Loucy (cell line): ENCODE data around the gene FGF12.

Source experiments
- H2AFZ ChIP-seq: fragments of 200-600 bp; sonication (generic); 2 replicates; pipeline ENCODE4 v1.6.0; 2016; ENCODE audit warnings: antibody characterized with exemption, mild to moderate bottlenecking, low read length, moderate library complexity
- H3F3A ChIP-seq: fragments of 200-600 bp; 2 replicates; pipeline ENCODE4 v1.6.0; 2016; ENCODE audit warnings: antibody characterized with exemption, low read depth, mild to moderate bottlenecking
- H3K27me3 ChIP-seq: fragments of 200-600 bp; sonication (generic); 2 replicates; pipeline ENCODE4 v1.6.1; 2014; ENCODE audit warnings: low read length, mild to moderate bottlenecking; ENCODE audit not compliant: insufficient read depth, poor library complexity, severe bottlenecking
- H3K36me3 ChIP-seq: fragments of 200-600 bp; sonication (generic); 2 replicates; pipeline ENCODE4 v1.6.1; 2016; ENCODE audit warnings: low read length; ENCODE audit not compliant: insufficient read depth
- H3K4me1 ChIP-seq: fragments of 200-600 bp; sonication (generic); 2 replicates; pipeline ENCODE4 v1.5.1; 2014; ENCODE audit warnings: low read length, mild to moderate bottlenecking; ENCODE audit not compliant: insufficient read depth, poor library complexity, severe bottlenecking
- H3K4me2 ChIP-seq: fragments of 200-600 bp; sonication (generic); 2 replicates; pipeline ENCODE4 v1.6.0; 2014; ENCODE audit warnings: antibody characterized with exemption, low read length, low read depth, mild to moderate bottlenecking; ENCODE audit not compliant: poor library complexity, severe bottlenecking
- H3K4me3 ChIP-seq: fragments of 200-600 bp; sonication (generic); 2 replicates; pipeline ENCODE4 v1.5.1; 2014; ENCODE audit warnings: low read length, mild to moderate bottlenecking, mixed read lengths; ENCODE audit not compliant: poor library complexity, severe bottlenecking
- H3K79me2 ChIP-seq: fragments of 200-600 bp; sonication (generic); 2 replicates; pipeline ENCODE4 v1.6.1; 2014; ENCODE audit warnings: low read length; ENCODE audit not compliant: insufficient read depth
- H3K9ac ChIP-seq: fragments of 200-600 bp; sonication (generic); 2 replicates; pipeline ENCODE4 v1.6.0; 2014; ENCODE audit warnings: mild to moderate bottlenecking, low read depth, low read length, moderate library complexity; ENCODE audit not compliant: poor library complexity, severe bottlenecking
- H3K9me2 ChIP-seq: fragments of 200-600 bp; sonication (generic); replicated peaks from 2 replicates; pipeline ENCODE4 v1.6.1; 2016; ENCODE audit warnings: low read depth, low read length, mixed read lengths
- H3K9me3 ChIP-seq: fragments of 200-600 bp; sonication (generic); 2 replicates; pipeline ENCODE4 v1.6.1; 2014; ENCODE audit warnings: mild to moderate bottlenecking, antibody characterized with exemption, low read length, low read depth; ENCODE audit not compliant: insufficient read depth
- H4K20me1 ChIP-seq: fragments of 200-600 bp; sonication (generic); 2 replicates; pipeline ENCODE4 v1.6.0; 2014; ENCODE audit warnings: antibody characterized with exemption, low read length, mild to moderate bottlenecking; ENCODE audit not compliant: insufficient read depth, poor library complexity, severe bottlenecking
- CTCF ChIP-seq: fragments of 200-600 bp; sonication (generic); conservative IDR thresholded peaks from 2 replicates; pipeline ENCODE4 v1.5.1; 2014; ENCODE audit warnings: mild to moderate bottlenecking, antibody characterized with exemption, low read length
- EZH2phosphoT487 ChIP-seq: fragments of 200-600 bp; IDR thresholded peaks from 2 replicates; pipeline ENCODE4 v1.6.1; 2018; ENCODE audit warnings: antibody characterized with exemption, mild to moderate bottlenecking, moderate library complexity, borderline replicate concordance

The FGF12 gene

GRCh38 chr3:192737506-192737905 is 10.2 kb upstream of the FGF12 start:
- H2AFZ ChIP-seq, result no peak overlapping the region
- TF ChIP-seq EZH2phosphoT487 (no peak), CTCF (no peak)
- H3K4me1 ChIP-seq, result no peaks in the 10 kb centered on the region
- H3F3A ChIP-seq, result no peaks in the 10 kb centered on the region
- no peak overlapping the region for H3K9ac ChIP-seq
- H3K27me3 ChIP-seq, result no peaks in the 10 kb centered on the region
- no peaks in the 10 kb centered on the region for H3K9me2 ChIP-seq
- no peaks in the 10 kb centered on the region for H3K36me3 ChIP-seq
- no peaks in the 10 kb centered on the region for H3K79me2 ChIP-seq
- no peak overlapping the region for H3K4me2 ChIP-seq
- no peaks in the 10 kb centered on the region for H3K9me3 ChIP-seq
- H3K4me3 ChIP-seq, result no peak overlapping the region
- no peaks in the 10 kb centered on the region for H4K20me1 ChIP-seq

GRCh38 chr3:192731233-192731632 is 3.9 kb upstream of the FGF12 start:
- Histone ChIP-seq H3K9me3 (no peaks in the 10 kb centered on the region), H3K27me3 (no peaks in the 10 kb centered on the region), H3K36me3 (no peaks in the 10 kb centered on the region), H3K9me2 (no peaks in the 10 kb centered on the region), H3K4me2 (no peak overlapping the region), H2AFZ (no peak overlapping the region), H3K79me2 (no peaks in the 10 kb centered on the region), H3K4me1 (no peaks in the 10 kb centered on the region), H4K20me1 (no peaks in the 10 kb centered on the region), H3K9ac (no peak overlapping the region), H3F3A (no peaks in the 10 kb centered on the region), H3K4me3 (no peak overlapping the region)
- TF ChIP-seq CTCF (no peak), EZH2phosphoT487 (no peak)

GRCh38 chr3:192726385-192726784 is 956 bp downstream of the FGF12 start:
- H3K9me3 ChIP-seq, result no peaks in the 10 kb centered on the region
- no peak overlapping the region for H2AFZ ChIP-seq
- H3K4me3 ChIP-seq, result no peak overlapping the region
- no peak overlapping the region for H3K4me2 ChIP-seq
- no peak for TF ChIP-seq CTCF
- no peak for TF ChIP-seq EZH2phosphoT487
- H3K79me2 ChIP-seq, result no peaks in the 10 kb centered on the region
- H3K36me3 ChIP-seq, result no peaks in the 10 kb centered on the region
- no peaks in the 10 kb centered on the region for H3K27me3 ChIP-seq
- no peaks in the 10 kb centered on the region for H3F3A ChIP-seq
- H4K20me1 ChIP-seq, result no peaks in the 10 kb centered on the region
- no peaks in the 10 kb centered on the region for H3K4me1 ChIP-seq
- no peaks in the 10 kb centered on the region for H3K9me2 ChIP-seq
- H3K9ac ChIP-seq, result no peak overlapping the region
